IMR-90 (cell line): Measurements from ENCODE around the gene BICD1. TPM values are rescaled to one million over a fixed set of nuclear protein-coding genes. Genes with fewer than 3 reads are reported as not detected.

ENCODE experiments used
- ATAC-seq: fragments of 200-7000 bp; cut with Tn5 transposase; 2 replicates; pipeline ENCODE4 v1.9.1; 2020; ENCODE audit warnings: low read depth, mild to moderate bottlenecking, moderate library complexity
- BruUV-seq: library from RNA; stranded (reverse); fragments of 400-500 nt; replicated peaks from 2 replicates; lab custom pipeline; 2021; lab: Mats Ljungman, UMichigan
- CTCF ChIA-PET: fragments of 300-600 bp; formaldehyde crosslinking; extraction: SDS; loops from one replicate; lab custom pipeline; 2021; ENCODE audit warnings: antibody characterized with exemption; lab: Yijun Ruan, JAX
- POLR2A ChIA-PET: fragments of 300-600 bp; sonication (Branson Sonifier 250); formaldehyde crosslinking; loops from one replicate; lab custom pipeline; 2022; ENCODE audit warnings: antibody characterized with exemption; ENCODE audit not compliant: unreplicated experiment; lab: Charles Lee
- DNase-seq: peaks from one replicate; pipeline ENCODE4 v3.0.0; 2013
- H2AFZ ChIP-seq: replicated peaks from 2 replicates; pipeline ENCODE3; 2013; ENCODE audit warnings: low read length, mild to moderate bottlenecking; ENCODE audit not compliant: poor library complexity
- H2AK5ac ChIP-seq: 2 replicates; pipeline ENCODE4 v1.6.1; 2013; ENCODE audit warnings: low read depth, low read length, inconsistent platforms
- H2AK9ac ChIP-seq: replicated peaks from 2 replicates; pipeline ENCODE3; 2013; ENCODE audit warnings: mild to moderate bottlenecking, low read depth, low read length, moderate library complexity; ENCODE audit not compliant: poor library complexity
- H2BK120ac ChIP-seq: 2 replicates; pipeline ENCODE4 v1.6.1; 2013; ENCODE audit warnings: low read depth, low read length, inconsistent platforms
- H2BK15ac ChIP-seq: 3 replicates; pipeline ENCODE4 v1.6.1; 2013; ENCODE audit warnings: low read depth, low read length, inconsistent platforms
- H2BK20ac ChIP-seq: 2 replicates; pipeline ENCODE4 v1.6.1; 2013; ENCODE audit warnings: low read depth, mild to moderate bottlenecking, inconsistent platforms, low read length, moderate library complexity
- H2BK5ac ChIP-seq: 2 replicates; pipeline ENCODE4 v1.6.1; 2013; ENCODE audit warnings: mild to moderate bottlenecking, low read depth, low read length, inconsistent platforms; ENCODE audit not compliant: poor library complexity, severe bottlenecking
- H3K14ac ChIP-seq: replicated peaks from 2 replicates; pipeline ENCODE4 v1.6.1; 2013; ENCODE audit warnings: low read depth, low read length, inconsistent platforms
- H3K18ac ChIP-seq: 2 replicates; pipeline ENCODE4 v1.6.1; 2013; ENCODE audit warnings: low read depth, low read length, control low read depth
- H3K23ac ChIP-seq: 2 replicates; pipeline ENCODE4 v1.6.1; 2013; ENCODE audit warnings: low read depth, low read length, inconsistent platforms
- H3K27ac ChIP-seq: 2 replicates; pipeline ENCODE4 v1.5.1; 2013; ENCODE audit warnings: mild to moderate bottlenecking, control low read depth, low read length; ENCODE audit not compliant: insufficient read depth
- H3K27me3 ChIP-seq: 2 replicates; pipeline ENCODE4 v1.6.1; 2013; ENCODE audit warnings: low read length; ENCODE audit not compliant: control insufficient read depth, insufficient read depth
- H3K36me3 ChIP-seq: 2 replicates; pipeline ENCODE4 v1.6.1; 2013; ENCODE audit warnings: low read length, mixed read lengths; ENCODE audit not compliant: control insufficient read depth, insufficient read depth
- H3K4ac ChIP-seq: 2 replicates; pipeline ENCODE4 v1.6.1; 2013; ENCODE audit warnings: low read depth, low read length, inconsistent platforms
- H3K4me1 ChIP-seq: 2 replicates; pipeline ENCODE4 v1.6.1; 2013; ENCODE audit warnings: low read length, mixed read lengths; ENCODE audit not compliant: control insufficient read depth, insufficient read depth
- H3K4me2 ChIP-seq: 2 replicates; pipeline ENCODE4 v1.6.1; 2013; ENCODE audit warnings: low read depth, mild to moderate bottlenecking, control low read depth, low read length, moderate library complexity
- H3K4me3 ChIP-seq: 2 replicates; pipeline ENCODE4 v1.5.1; 2013; ENCODE audit warnings: low read depth, mild to moderate bottlenecking, control low read depth, low read length, moderate library complexity; ENCODE audit not compliant: insufficient read depth
- H3K56ac ChIP-seq: 2 replicates; pipeline ENCODE4 v1.6.1; 2013; ENCODE audit warnings: low read length, inconsistent platforms; ENCODE audit not compliant: insufficient read depth; ENCODE audit errors: extremely low read depth
- H3K79me1 ChIP-seq, 2 experiments: 2 replicates each; pipeline ENCODE4 v1.6.1; 2013; ENCODE audit warnings: low read length in 2 of 2, inconsistent platforms in 1 of 2, low read depth in 1 of 2
- H3K9ac ChIP-seq: 2 replicates; pipeline ENCODE4 v1.6.1; 2013; ENCODE audit warnings: low read depth, low read length, control low read depth
- H3K9me1 ChIP-seq: 2 replicates; pipeline ENCODE4 v1.6.1; 2013; ENCODE audit warnings: low read length, inconsistent platforms; ENCODE audit not compliant: insufficient read depth
- H3K9me3 ChIP-seq: 2 replicates; pipeline ENCODE4 v1.6.1; 2013; ENCODE audit warnings: low read length; ENCODE audit not compliant: control insufficient read depth, insufficient read depth
- H4K20me1 ChIP-seq: 2 replicates; pipeline ENCODE4 v1.6.1; 2013; ENCODE audit warnings: low read length, inconsistent platforms; ENCODE audit not compliant: insufficient read depth
- H4K5ac ChIP-seq: 2 replicates; pipeline ENCODE4 v1.6.1; 2013; ENCODE audit warnings: mild to moderate bottlenecking, low read depth, low read length, control low read depth
- H4K8ac ChIP-seq, 2 experiments: 2 replicates each; pipeline ENCODE4 v1.6.1; 2013; ENCODE audit warnings: low read depth in 2 of 2, low read length in 2 of 2, control low read depth in 1 of 2, inconsistent platforms in 1 of 2
- H4K91ac ChIP-seq: 2 replicates; pipeline ENCODE4 v1.6.1; 2013; ENCODE audit warnings: low read depth, low read length, inconsistent platforms; ENCODE audit not compliant: insufficient read depth
- BHLHE40 ChIP-seq: fragments of 150-350 bp; IDR thresholded peaks from 2 replicates; pipeline ENCODE4 v1.6.1; 2016; ENCODE audit warnings: mild to moderate bottlenecking, low read depth, low read length
- CEBPB ChIP-seq: IDR thresholded peaks from 2 replicates; pipeline ENCODE4 v1.6.1; 2012; ENCODE audit warnings: low read depth, low read length, improper control_type of control experiment
- FOS ChIP-seq: fragments of 150-350 bp; IDR thresholded peaks from 2 replicates; pipeline ENCODE4 v1.6.1; 2016; ENCODE audit warnings: low read depth, low read length
- MAZ ChIP-seq: IDR thresholded peaks from 2 replicates; pipeline ENCODE4 v1.6.1; 2012; ENCODE audit warnings: low read depth, mild to moderate bottlenecking, low read length, improper control_type of control experiment, moderate library complexity, borderline replicate concordance
- MXI1 ChIP-seq: IDR thresholded peaks from 2 replicates; pipeline ENCODE4 v1.6.1; 2012; ENCODE audit warnings: low read depth, mild to moderate bottlenecking, low read length, moderate library complexity, borderline replicate concordance
- POLR2A ChIP-seq: IDR thresholded peaks from 2 replicates; pipeline ENCODE4 v1.6.1; 2012; ENCODE audit warnings: mild to moderate bottlenecking, low read depth, low read length
- RAD21 ChIP-seq: IDR thresholded peaks from 2 replicates; pipeline ENCODE4 v1.6.1; 2012; ENCODE audit warnings: low read length, improper control_type of control experiment
- SMC3 ChIP-seq: fragments of 150-350 bp; IDR thresholded peaks from 2 replicates; pipeline ENCODE4 v1.6.1; 2016; ENCODE audit warnings: low read depth, mild to moderate bottlenecking, antibody characterized with exemption, low read length, moderate library complexity
- WGBS, 2 experiments: methylation state at CpG; one replicate each; pipeline versions ENCODE4 v1.1.5 to v1.1.7; 2013; ENCODE audit warnings: missing lambda C conversion rate in 2 of 2; ENCODE audit not compliant: insufficient read length in 1 of 2; ENCODE audit errors: extremely low coverage in 2 of 2; 5-methylcytosine and 5-hydroxymethylcytosine counted together
- dilution Hi-C: fragments of 300-500 bp; cut with HindIII; formaldehyde crosslinking; loops from one replicate; pipeline ENCODE4 v1.14.3; 2018; ENCODE audit warnings: low sequenced_read_pairs; ENCODE audit not compliant: unreplicated experiment
- in situ Hi-C: fragments of 300-500 bp; cut with MboI; formaldehyde crosslinking; loops from 3 replicates; pipeline ENCODE4 v1.14.3; 2019; ENCODE audit warnings: low sequenced_read_pairs, inconsistent platforms, mixed read lengths
- intact Hi-C: fragments of 100-400 bp; cut with micrococcal nuclease; formaldehyde crosslinking; loops from 2 replicates; pipeline ENCODE4 v1.10.0; 2022
- polyA plus RNA-seq, 3 experiments: library from polyadenylated mRNA; depleted of rRNA; stranded (reverse); fragments of >200 nt; gene quantifications; 2 replicates each; pipeline ENCODE4 v1.2.3, GENCODE V29; 2012; ENCODE audit warnings: low replicate concordance in 1 of 3
- total RNA-seq: library from RNA; depleted of rRNA; stranded (reverse); fragments of >200 nt; gene quantifications from 2 replicates; pipeline ENCODE4 v1.2.3, GENCODE V29; 2012
- TF ChIP-seq, protein P1 (sequence below): fragments of 150-350 bp; IDR thresholded peaks from 2 replicates; pipeline ENCODE4 v1.6.1; 2017; ENCODE audit warnings: mild to moderate bottlenecking, antibody characterized with exemption, low read length, low read depth
- TF ChIP-seq, protein P2 (sequence below): fragments of 150-350 bp; IDR thresholded peaks from 2 replicates; pipeline ENCODE4 v1.6.1; 2016; ENCODE audit warnings: low read depth, mild to moderate bottlenecking, low read length, moderate library complexity, borderline replicate concordance
- TF ChIP-seq, protein P3 (sequence below): conservative IDR thresholded peaks from 2 replicates; pipeline ENCODE4 v1.5.1; 2012; ENCODE audit warnings: mild to moderate bottlenecking, low read depth, low read length, improper control_type of control experiment

The BICD1 gene
- total and polyA plus RNA-seq, 2 of the 4 experiments (the other 2 are of a cell fraction): 17.2 to 21.8 TPM

DNA sequence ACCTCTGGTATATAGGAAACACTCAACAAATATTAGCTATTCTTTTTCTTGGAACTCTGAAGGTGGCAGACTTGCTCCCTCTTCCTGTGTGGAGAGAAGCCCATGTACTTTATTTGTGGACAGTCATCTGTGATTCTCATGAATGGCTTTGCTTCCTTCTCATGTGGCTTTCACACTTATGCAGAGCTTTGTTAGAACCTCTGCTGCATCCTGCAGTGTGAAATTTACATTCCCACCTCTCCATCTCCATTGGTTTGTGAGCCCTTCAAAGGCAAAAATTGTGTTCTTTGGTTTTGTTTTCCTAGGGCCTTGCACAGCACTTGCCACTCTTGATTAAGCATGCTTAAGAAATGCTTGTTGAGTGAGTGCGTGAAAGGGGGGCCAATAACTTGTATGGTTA is 51.9 kb downstream of the BICD1 start:
- peaks cover 13% of the 10 kb centered on the region; the same call in 1 of the 2 replicates for H4K20me1 ChIP-seq
- H3K14ac ChIP-seq: no peak overlapping the region
- BruUV-seq: no TSS peak
- ChIA-PET CTCF (interaction anchor here (0.6 kb wide), 1 partner anchor 25 kb away, joined by 4 read pairs; no protein-coding TSS in a partner anchor), POLR2A (no interaction called here)
- no peak overlapping the region for H2AK9ac ChIP-seq
- H2BK15ac ChIP-seq: no peak overlapping the region
- H2BK120ac ChIP-seq: no peak overlapping the region
- no peak overlapping the region for H2BK20ac ChIP-seq
- peaks cover 2% of the 10 kb centered on the region for H3K36me3 ChIP-seq
- H3K9me1 ChIP-seq: peaks cover 6% of the 10 kb centered on the region; the same call in 1 of the 2 replicates
- in situ Hi-C loops: no loop called here
- H3K9me3 ChIP-seq: no peaks in the 10 kb centered on the region
- H2BK5ac ChIP-seq: no peak overlapping the region
- H3K4me2 ChIP-seq: no peak overlapping the region
- H4K5ac ChIP-seq: no peak overlapping the region
- no peak overlapping the region for H3K56ac ChIP-seq
- H3K4me3 ChIP-seq: no peak overlapping the region
- H3K9ac ChIP-seq: no peak overlapping the region
- TF ChIP-seq FOS (no peak), MXI1 (no peak), BHLHE40 (no peak), CEBPB (no peak), MAZ (no peak), RAD21 (no peak), POLR2A (no peak), SMC3 (no peak)
- TF ChIP-seq, protein P1, sequence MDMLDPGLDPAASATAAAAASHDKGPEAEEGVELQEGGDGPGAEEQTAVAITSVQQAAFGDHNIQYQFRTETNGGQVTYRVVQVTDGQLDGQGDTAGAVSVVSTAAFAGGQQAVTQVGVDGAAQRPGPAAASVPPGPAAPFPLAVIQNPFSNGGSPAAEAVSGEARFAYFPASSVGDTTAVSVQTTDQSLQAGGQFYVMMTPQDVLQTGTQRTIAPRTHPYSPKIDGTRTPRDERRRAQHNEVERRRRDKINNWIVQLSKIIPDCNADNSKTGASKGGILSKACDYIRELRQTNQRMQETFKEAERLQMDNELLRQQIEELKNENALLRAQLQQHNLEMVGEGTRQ: no peak
- TF ChIP-seq, protein P2, sequence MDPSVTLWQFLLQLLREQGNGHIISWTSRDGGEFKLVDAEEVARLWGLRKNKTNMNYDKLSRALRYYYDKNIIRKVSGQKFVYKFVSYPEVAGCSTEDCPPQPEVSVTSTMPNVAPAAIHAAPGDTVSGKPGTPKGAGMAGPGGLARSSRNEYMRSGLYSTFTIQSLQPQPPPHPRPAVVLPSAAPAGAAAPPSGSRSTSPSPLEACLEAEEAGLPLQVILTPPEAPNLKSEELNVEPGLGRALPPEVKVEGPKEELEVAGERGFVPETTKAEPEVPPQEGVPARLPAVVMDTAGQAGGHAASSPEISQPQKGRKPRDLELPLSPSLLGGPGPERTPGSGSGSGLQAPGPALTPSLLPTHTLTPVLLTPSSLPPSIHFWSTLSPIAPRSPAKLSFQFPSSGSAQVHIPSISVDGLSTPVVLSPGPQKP: no peak
- TF ChIP-seq, protein P3, sequence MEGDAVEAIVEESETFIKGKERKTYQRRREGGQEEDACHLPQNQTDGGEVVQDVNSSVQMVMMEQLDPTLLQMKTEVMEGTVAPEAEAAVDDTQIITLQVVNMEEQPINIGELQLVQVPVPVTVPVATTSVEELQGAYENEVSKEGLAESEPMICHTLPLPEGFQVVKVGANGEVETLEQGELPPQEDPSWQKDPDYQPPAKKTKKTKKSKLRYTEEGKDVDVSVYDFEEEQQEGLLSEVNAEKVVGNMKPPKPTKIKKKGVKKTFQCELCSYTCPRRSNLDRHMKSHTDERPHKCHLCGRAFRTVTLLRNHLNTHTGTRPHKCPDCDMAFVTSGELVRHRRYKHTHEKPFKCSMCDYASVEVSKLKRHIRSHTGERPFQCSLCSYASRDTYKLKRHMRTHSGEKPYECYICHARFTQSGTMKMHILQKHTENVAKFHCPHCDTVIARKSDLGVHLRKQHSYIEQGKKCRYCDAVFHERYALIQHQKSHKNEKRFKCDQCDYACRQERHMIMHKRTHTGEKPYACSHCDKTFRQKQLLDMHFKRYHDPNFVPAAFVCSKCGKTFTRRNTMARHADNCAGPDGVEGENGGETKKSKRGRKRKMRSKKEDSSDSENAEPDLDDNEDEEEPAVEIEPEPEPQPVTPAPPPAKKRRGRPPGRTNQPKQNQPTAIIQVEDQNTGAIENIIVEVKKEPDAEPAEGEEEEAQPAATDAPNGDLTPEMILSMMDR: no peak
- intact Hi-C loops: no loop called here
- H3K18ac ChIP-seq: no peak overlapping the region
- H3K27me3 ChIP-seq: no peaks in the 10 kb centered on the region
- H3K79me1 ChIP-seq: peaks cover 29 to 45% of the 10 kb centered on the region in 2 experiments
- no peak overlapping the region for H3K4ac ChIP-seq
- H4K91ac ChIP-seq: no peak overlapping the region
- H3K23ac ChIP-seq: no peak overlapping the region
- DNase-seq: no peak
- peaks cover 12% of the 10 kb centered on the region for H3K4me1 ChIP-seq
- H2AK5ac ChIP-seq: no peak overlapping the region
- H4K8ac ChIP-seq: no peak overlapping the region
- H2AFZ ChIP-seq: no peak overlapping the region
- no CpG with 5 or more reads among the region's 1 CpG for whole genome bisulfite sequencing, 2 experiments
- no peak overlapping the region for H3K27ac ChIP-seq
- dilution Hi-C loops: no loop called here
- ATAC-seq: no peak
